Smooth muscle cell (in vitro differentiated cells): ENCODE measurements around the gene MINDY3. TPM values are rescaled to one million over a fixed set of nuclear protein-coding genes. Genes with fewer than 3 reads are reported as not detected.
"Not testable (repeated sequence)": the region's sequence is repeated elsewhere in the genome, so short reads cannot be mapped to it uniquely, and the experiment has no call there.

Experiments
- DNase-seq: peaks from one replicate; lab custom pipeline; 2025; ENCODE audit not compliant: unreplicated experiment; lab: John Stamatoyannopoulos, UW
- H2AFZ ChIP-seq: fragments of 200-600 bp; sonication (generic); 2 replicates; pipeline ENCODE4 v1.6.0; 2016; ENCODE audit warnings: antibody characterized with exemption, low read depth, mild to moderate bottlenecking
- H3F3A ChIP-seq: fragments of 200-600 bp; sonication (generic); 2 replicates; pipeline ENCODE4 v1.6.0; 2017; ENCODE audit warnings: antibody characterized with exemption, low read depth
- H3K27ac ChIP-seq: fragments of 200-600 bp; sonication (generic); 2 replicates; pipeline ENCODE4 v1.5.1; 2016; ENCODE audit warnings: low read depth, mild to moderate bottlenecking
- H3K27me3 ChIP-seq: fragments of 200-600 bp; sonication (generic); 2 replicates; pipeline ENCODE4 v1.6.1; 2016; ENCODE audit warnings: low read depth, mild to moderate bottlenecking
- H3K36me3 ChIP-seq: fragments of 200-600 bp; sonication (generic); 2 replicates; pipeline ENCODE4 v1.5.1; 2016; ENCODE audit warnings: low read depth
- H3K4me1 ChIP-seq: fragments of 200-600 bp; sonication (generic); 2 replicates; pipeline ENCODE4 v1.5.1; 2016; ENCODE audit warnings: low read depth
- H3K4me2 ChIP-seq: fragments of 200-600 bp; sonication (generic); 2 replicates; pipeline ENCODE4 v1.6.0; 2016; ENCODE audit warnings: mild to moderate bottlenecking
- H3K4me3 ChIP-seq: fragments of 200-600 bp; sonication (generic); 2 replicates; pipeline ENCODE4 v1.5.1; 2016; ENCODE audit warnings: mild to moderate bottlenecking
- H3K79me2 ChIP-seq: fragments of 200-600 bp; sonication (generic); 2 replicates; pipeline ENCODE4 v1.6.0; 2016; ENCODE audit warnings: low read depth, mild to moderate bottlenecking
- H3K9ac ChIP-seq: fragments of 200-600 bp; sonication (generic); 2 replicates; pipeline ENCODE4 v1.6.0; 2016; ENCODE audit warnings: low read depth
- H3K9me3 ChIP-seq: fragments of 200-600 bp; sonication (generic); replicated peaks from 2 replicates; pipeline ENCODE4 v1.5.1; 2016; ENCODE audit warnings: low read depth
- H4K20me1 ChIP-seq: fragments of 200-600 bp; sonication (generic); 2 replicates; pipeline ENCODE4 v1.6.0; 2016; ENCODE audit warnings: low read depth
- CTCF ChIP-seq: fragments of 200-600 bp; sonication (generic); IDR thresholded peaks from 2 replicates; pipeline ENCODE4 v1.5.1; 2017; ENCODE audit warnings: borderline replicate concordance, mild to moderate bottlenecking, antibody characterized with exemption; ENCODE audit not compliant: insufficient read depth, poor library complexity, severe bottlenecking
- WGBS: methylation state at CpG from one replicate; pipeline ENCODE4 v1.1.7; 2016; ENCODE audit warnings: low lambda C conversion rate; 5-methylcytosine and 5-hydroxymethylcytosine counted together
- polyA plus RNA-seq: library from polyadenylated mRNA; unstranded; fragments of >200 nt; fragmentation: Nextera tagmentation; extraction: Ambion mirVana; gene quantifications from 2 replicates; pipeline ENCODE4 v1.2.1, GENCODE V29; 2016
- total RNA-seq: library from RNA; depleted of rRNA; stranded (reverse); fragments of >200 nt; gene quantifications from 2 replicates; pipeline ENCODE4 v1.2.3, GENCODE V29; 2014

MINDY3 gene
- total and polyA plus RNA-seq, 2 experiments from 2014 or later, result 16.9 to 32.2 TPM

GRCh38 chr10:15879058-15879457, 18.8 kb upstream of the MINDY3 start:
- Histone ChIP-seq H3K4me3 (no peak overlapping the region), H3F3A (no peaks in the 10 kb centered on the region)

DNA sequence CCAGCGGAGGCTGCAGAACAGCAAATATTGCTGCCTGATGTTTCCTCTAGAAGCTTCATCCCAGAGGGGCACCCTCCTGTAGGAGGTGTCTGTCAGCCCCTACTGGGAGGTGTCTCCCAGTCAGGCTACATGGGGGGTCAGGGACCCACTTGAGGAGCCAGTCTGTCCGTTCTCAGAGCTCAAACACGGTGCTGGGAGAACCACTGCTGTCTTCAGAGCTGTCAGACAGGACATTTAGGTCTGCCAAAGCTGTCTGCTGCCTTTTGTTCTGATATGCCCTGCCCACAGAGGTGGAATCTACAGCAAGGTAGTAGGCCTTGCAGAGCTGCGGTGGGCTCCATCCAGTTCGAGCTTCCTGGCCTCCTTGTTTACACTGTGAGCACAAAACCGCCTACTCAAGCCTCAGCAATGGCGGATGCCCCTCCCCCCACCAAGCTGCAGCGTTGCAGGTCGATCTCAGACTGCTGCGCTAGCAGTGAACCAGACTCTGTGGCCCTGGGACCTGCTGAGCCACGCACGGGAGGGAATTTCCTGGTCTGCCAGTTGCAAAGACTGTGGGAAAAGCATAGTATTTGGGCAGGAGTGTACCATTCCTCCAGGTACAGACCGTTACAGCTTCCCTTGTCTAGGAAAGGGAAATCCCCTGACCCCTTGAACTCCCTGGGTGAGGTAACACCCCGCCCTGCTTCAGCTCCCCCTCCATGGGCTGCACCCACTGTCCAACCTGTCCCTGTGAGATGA, 17.7 kb upstream of the MINDY3 start:
- Histone ChIP-seq H2AFZ (no peak overlapping the region), H3K79me2 (no peaks in the 10 kb centered on the region), H3K9ac (no peak overlapping the region), H3K36me3 (no peaks in the 10 kb centered on the region), H3F3A (no peaks in the 10 kb centered on the region), H3K4me3 (no peak overlapping the region), H3K27me3 (peaks cover 18% of the 10 kb centered on the region), H3K9me3 (no peaks in the 10 kb centered on the region), H4K20me1 (no peaks in the 10 kb centered on the region), H3K4me1 (no peaks in the 10 kb centered on the region), H3K4me2 (no peak overlapping the region), H3K27ac (no peak overlapping the region)
- no peak for DNase-seq
- WGBS, result 67% methylated on average over 14 of the region's 14 CpGs
- TF ChIP-seq CTCF, result no peak

More at GRCh38 chr10:15879058-15879457, 18.8 kb upstream of the MINDY3 start:
- no peak overlapping the region for H3K9ac ChIP-seq
- no peaks in the 10 kb centered on the region for H3K9me3 ChIP-seq
- H2AFZ ChIP-seq, result no peak overlapping the region
- no peak for DNase-seq
- no peaks in the 10 kb centered on the region for H3K36me3 ChIP-seq
- no peak overlapping the region for H3K4me2 ChIP-seq
- H3K4me1 ChIP-seq, result no peaks in the 10 kb centered on the region
- TF ChIP-seq CTCF, result peak; percentile 70
- no peak overlapping the region for H3K27ac ChIP-seq
- whole genome bisulfite sequencing, result 49% methylated on average over 2 of the region's 2 CpGs
- no peaks in the 10 kb centered on the region for H4K20me1 ChIP-seq
- H3K27me3 ChIP-seq, result peaks cover 24% of the 10 kb centered on the region
- no peaks in the 10 kb centered on the region for H3K79me2 ChIP-seq

GRCh38 chr10:15876274-15876673, 16.0 kb upstream of the MINDY3 start:
- H3K4me1 ChIP-seq, H3K79me2 ChIP-seq, DNase-seq, H3K4me2 ChIP-seq, H3K9ac ChIP-seq, H3K27ac ChIP-seq, H3F3A ChIP-seq, H3K9me3 ChIP-seq, H2AFZ ChIP-seq, H4K20me1 ChIP-seq, H3K36me3 ChIP-seq, H3K4me3 ChIP-seq, H3K27me3 ChIP-seq: not testable (repeated sequence)
- 87% methylated on average over 4 of the region's 4 CpGs for WGBS

- H3K4me3 ChIP-seq, DNase-seq, H3K27ac ChIP-seq, H3K4me2 ChIP-seq, H3K79me2 ChIP-seq, H2AFZ ChIP-seq, H3K9ac ChIP-seq, H3K9me3 ChIP-seq, H3K4me1 ChIP-seq, H3K36me3 ChIP-seq, H4K20me1 ChIP-seq, H3F3A ChIP-seq: not testable (repeated sequence)
- peaks cover 41% of the 10 kb centered on the region for H3K27me3 ChIP-seq
- WGBS, result 91% methylated on average over 4 of the region's 4 CpGs
These were observed 12.3 kb upstream of the MINDY3 start for GRCh38 chr10:15872645-15873044.

- 83% methylated on average over 1 of the region's 1 CpG for WGBS
These were observed 11.5 kb upstream of the MINDY3 start for GRCh38 chr10:15871823-15872222.

More at GRCh38 chr10:15871823-15872222, 11.5 kb upstream of the MINDY3 start:
- H3K4me3 ChIP-seq, result no peak overlapping the region
- H3K27ac ChIP-seq, result no peak overlapping the region
- no peaks in the 10 kb centered on the region for H3K36me3 ChIP-seq
- H3K79me2 ChIP-seq, result no peaks in the 10 kb centered on the region
- H3K4me1 ChIP-seq, result no peaks in the 10 kb centered on the region
- no peaks in the 10 kb centered on the region for H4K20me1 ChIP-seq
- H3F3A ChIP-seq, result no peaks in the 10 kb centered on the region
- no peak for TF ChIP-seq CTCF
- H3K4me2 ChIP-seq, result no peak overlapping the region
- no peak for DNase-seq
- no peaks in the 10 kb centered on the region for H3K9me3 ChIP-seq
- H2AFZ ChIP-seq, result no peak overlapping the region
- H3K9ac ChIP-seq, result no peak overlapping the region
- peaks cover 49% of the 10 kb centered on the region for H3K27me3 ChIP-seq
